Loucy (cell line): ENCODE measurements around the gene C2orf68.
"Not testable (repeated sequence)": the region's sequence is repeated elsewhere in the genome, so short reads cannot be mapped to it uniquely, and the experiment has no call there.

Experiments used
- H2AFZ ChIP-seq: fragments of 200-600 bp; sonication (generic); 2 replicates; pipeline ENCODE4 v1.6.0; 2016; ENCODE audit warnings: antibody characterized with exemption, mild to moderate bottlenecking, low read length, moderate library complexity
- H3F3A ChIP-seq: fragments of 200-600 bp; 2 replicates; pipeline ENCODE4 v1.6.0; 2016; ENCODE audit warnings: antibody characterized with exemption, low read depth, mild to moderate bottlenecking
- H3K27me3 ChIP-seq: fragments of 200-600 bp; sonication (generic); 2 replicates; pipeline ENCODE4 v1.6.1; 2014; ENCODE audit warnings: low read length, mild to moderate bottlenecking; ENCODE audit not compliant: insufficient read depth, poor library complexity, severe bottlenecking
- H3K36me3 ChIP-seq: fragments of 200-600 bp; sonication (generic); 2 replicates; pipeline ENCODE4 v1.6.1; 2016; ENCODE audit warnings: low read length; ENCODE audit not compliant: insufficient read depth
- H3K4me1 ChIP-seq: fragments of 200-600 bp; sonication (generic); 2 replicates; pipeline ENCODE4 v1.5.1; 2014; ENCODE audit warnings: low read length, mild to moderate bottlenecking; ENCODE audit not compliant: insufficient read depth, poor library complexity, severe bottlenecking
- H3K4me2 ChIP-seq: fragments of 200-600 bp; sonication (generic); 2 replicates; pipeline ENCODE4 v1.6.0; 2014; ENCODE audit warnings: antibody characterized with exemption, low read length, low read depth, mild to moderate bottlenecking; ENCODE audit not compliant: poor library complexity, severe bottlenecking
- H3K4me3 ChIP-seq: fragments of 200-600 bp; sonication (generic); 2 replicates; pipeline ENCODE4 v1.5.1; 2014; ENCODE audit warnings: low read length, mild to moderate bottlenecking, mixed read lengths; ENCODE audit not compliant: poor library complexity, severe bottlenecking
- H3K79me2 ChIP-seq: fragments of 200-600 bp; sonication (generic); 2 replicates; pipeline ENCODE4 v1.6.1; 2014; ENCODE audit warnings: low read length; ENCODE audit not compliant: insufficient read depth
- H3K9ac ChIP-seq: fragments of 200-600 bp; sonication (generic); 2 replicates; pipeline ENCODE4 v1.6.0; 2014; ENCODE audit warnings: mild to moderate bottlenecking, low read depth, low read length, moderate library complexity; ENCODE audit not compliant: poor library complexity, severe bottlenecking
- H3K9me2 ChIP-seq: fragments of 200-600 bp; sonication (generic); replicated peaks from 2 replicates; pipeline ENCODE4 v1.6.1; 2016; ENCODE audit warnings: low read depth, low read length, mixed read lengths
- H3K9me3 ChIP-seq: fragments of 200-600 bp; sonication (generic); 2 replicates; pipeline ENCODE4 v1.6.1; 2014; ENCODE audit warnings: mild to moderate bottlenecking, antibody characterized with exemption, low read length, low read depth; ENCODE audit not compliant: insufficient read depth
- H4K20me1 ChIP-seq: fragments of 200-600 bp; sonication (generic); 2 replicates; pipeline ENCODE4 v1.6.0; 2014; ENCODE audit warnings: antibody characterized with exemption, low read length, mild to moderate bottlenecking; ENCODE audit not compliant: insufficient read depth, poor library complexity, severe bottlenecking
- CTCF ChIP-seq: fragments of 200-600 bp; sonication (generic); conservative IDR thresholded peaks from 2 replicates; pipeline ENCODE4 v1.5.1; 2014; ENCODE audit warnings: mild to moderate bottlenecking, antibody characterized with exemption, low read length
- EZH2phosphoT487 ChIP-seq: fragments of 200-600 bp; IDR thresholded peaks from 2 replicates; pipeline ENCODE4 v1.6.1; 2018; ENCODE audit warnings: antibody characterized with exemption, mild to moderate bottlenecking, moderate library complexity, borderline replicate concordance

The C2orf68 gene

DNA sequence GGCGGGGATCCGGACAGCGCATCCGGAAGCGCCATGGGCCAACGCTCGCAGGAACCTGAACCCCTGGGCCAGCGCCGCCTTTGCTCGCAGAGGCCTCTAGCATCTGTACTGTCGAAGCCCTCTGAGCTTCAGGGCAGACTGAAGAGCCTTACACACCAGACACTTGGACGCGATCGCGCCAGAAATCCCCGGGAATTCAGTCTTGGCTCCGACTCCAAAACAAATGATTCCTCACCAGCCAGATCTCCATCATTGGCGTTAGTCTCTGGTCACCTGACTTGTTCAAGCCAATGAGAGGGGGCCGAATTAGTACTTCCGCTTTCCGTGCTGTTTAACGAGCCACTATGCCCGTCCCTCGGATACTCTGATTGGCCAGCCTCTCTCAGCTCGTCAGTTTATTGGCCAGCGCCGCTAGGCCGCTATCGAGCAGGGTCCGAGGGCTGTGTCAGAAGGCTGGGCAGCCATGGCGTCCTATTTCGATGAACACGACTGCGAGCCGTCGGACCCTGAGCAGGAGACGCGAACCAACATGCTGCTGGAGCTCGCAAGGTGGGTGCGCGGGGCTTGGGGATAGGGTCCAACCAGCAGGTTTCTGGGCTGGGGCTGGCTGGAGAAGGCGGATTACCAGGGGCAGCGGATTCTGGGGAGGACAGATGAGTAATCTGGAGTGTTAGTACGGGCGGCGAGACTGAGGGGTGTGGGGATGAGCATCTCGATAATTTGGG is 16.4 kb downstream of the C2orf68 start, which contains the start of gene RNF181:
RNF181 (plus strand) TSS at position 445 of the 725 bp plus-strand sequence; CDS start at position 464, 19 bp downstream.
- no peaks in the 10 kb centered on the region for H3K27me3 ChIP-seq
- peaks cover 50% of the 10 kb centered on the region for H3K79me2 ChIP-seq
- peak within 1 kb of the TSS; percentile 89 for H3K9ac ChIP-seq
- H3K4me1 ChIP-seq: peaks cover 31% of the 10 kb centered on the region
- H3K9me3 ChIP-seq: no peaks in the 10 kb centered on the region
- peak within 1 kb of the TSS; percentile 97 for H3K4me3 ChIP-seq
- H3F3A ChIP-seq: no peaks in the 10 kb centered on the region
- H4K20me1 ChIP-seq: peaks cover 18% of the 10 kb centered on the region
- no peak for TF ChIP-seq CTCF
- TF ChIP-seq EZH2phosphoT487: no peak
- H3K4me2 ChIP-seq: peak within 1 kb of the TSS; percentile 96
- no peaks in the 10 kb centered on the region; the same call in 1 of the 2 replicates for H3K36me3 ChIP-seq
- no peaks in the 10 kb centered on the region for H3K9me2 ChIP-seq
- peak within 1 kb of the TSS; percentile 88 for H2AFZ ChIP-seq

GRCh38 chr2:85594715-85595300 is 17.1 kb downstream of the C2orf68 start:
- Histone ChIP-seq H3K4me3 (peak overlapping the region; percentile 97), H3K4me2 (peak overlapping the region; percentile 88), H3K9ac (peak overlapping the region; percentile 89), H3K9me3 (no peaks in the 10 kb centered on the region), H3F3A (no peaks in the 10 kb centered on the region), H4K20me1 (peaks cover 18% of the 10 kb centered on the region), H3K36me3 (no peaks in the 10 kb centered on the region; the same call in 1 of the 2 replicates), H2AFZ (peak overlapping the region; percentile 88), H3K9me2 (no peaks in the 10 kb centered on the region), H3K4me1 (peaks cover 38% of the 10 kb centered on the region), H3K27me3 (no peaks in the 10 kb centered on the region), H3K79me2 (peaks cover 55% of the 10 kb centered on the region)
- no peak for TF ChIP-seq EZH2phosphoT487
- TF ChIP-seq CTCF: no peak

- no peak overlapping the region for H3K4me3 ChIP-seq
- H3K79me2 ChIP-seq: peaks cover 62% of the 10 kb centered on the region
- H2AFZ ChIP-seq: no peak overlapping the region
- no peaks in the 10 kb centered on the region for H3K9me3 ChIP-seq
- no peaks in the 10 kb centered on the region for H3K27me3 ChIP-seq
- no peak overlapping the region for H3K4me2 ChIP-seq
- peaks cover 54% of the 10 kb centered on the region for H3K4me1 ChIP-seq
- TF ChIP-seq CTCF: no peak
- TF ChIP-seq EZH2phosphoT487: no peak
- peaks cover 18% of the 10 kb centered on the region for H4K20me1 ChIP-seq
- H3K9me2 ChIP-seq: no peaks in the 10 kb centered on the region
- no peaks in the 10 kb centered on the region; the same call in 1 of the 2 replicates for H3K36me3 ChIP-seq
- H3F3A ChIP-seq: 0 out of 2 replicates have a peak, but pooled peaks cover under 1% of the 10 kb centered on the region
- H3K9ac ChIP-seq: no peak overlapping the region
Observed at GRCh38 chr2:85593023-85593422, 18.8 kb downstream of the C2orf68 start.

DNA sequence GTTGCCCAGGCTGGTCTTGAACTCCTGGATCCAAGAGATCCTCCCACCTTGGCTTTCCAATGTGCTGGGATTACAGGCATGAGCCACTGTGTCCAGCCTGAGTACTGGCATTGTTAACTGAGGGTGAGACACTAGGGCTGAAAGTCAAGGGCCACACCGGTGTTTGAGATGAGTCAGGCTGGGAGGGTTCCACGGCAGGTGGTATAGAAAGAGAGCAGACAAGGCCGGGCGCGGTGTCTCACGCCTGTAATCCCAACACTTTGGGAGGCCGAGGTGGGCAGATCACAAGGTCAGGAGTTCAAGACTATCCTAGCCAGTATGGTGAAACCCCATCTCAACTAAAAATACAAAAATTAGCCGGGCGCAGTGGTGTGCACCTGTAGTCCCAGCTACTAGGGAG is 19.6 kb downstream of the C2orf68 start:
- not testable (repeated sequence) for H3K27me3 ChIP-seq, H3K4me3 ChIP-seq, H3K36me3 ChIP-seq, H2AFZ ChIP-seq, H3K4me2 ChIP-seq, H3K9ac ChIP-seq, H3K9me3 ChIP-seq, H3F3A ChIP-seq, H3K9me2 ChIP-seq
- peaks cover 15% of the 10 kb centered on the region for H4K20me1 ChIP-seq
- peaks cover 56% of the 10 kb centered on the region for H3K79me2 ChIP-seq
- H3K4me1 ChIP-seq: peaks cover 58% of the 10 kb centered on the region
